Activated B cell treated with CpG ODN at 0.5 μM for 24 hours (primary cell): ENCODE measurements around the gene CHD6. TPM values are rescaled to one million over a fixed set of nuclear protein-coding genes. Genes with fewer than 3 reads are reported as not detected.

Source experiments
- ATAC-seq: fragments of 200-7000 bp; cut with Tn5 transposase; one replicate; pipeline ENCODE4 v1.10.0; 2021; ENCODE audit warnings: low read depth, mild to moderate bottlenecking, moderate library complexity
- CTCF ChIA-PET: fragments of 350-600 bp; sonication (Branson Sonifier 250); formaldehyde crosslinking; loops from one replicate; lab custom pipeline; 2021; ENCODE audit warnings: antibody characterized with exemption; lab: Charles Lee
- POLR2A ChIA-PET: fragments of 350-600 bp; sonication (Branson Sonifier 250); formaldehyde crosslinking; loops from one replicate; lab custom pipeline; 2021; ENCODE audit warnings: antibody characterized with exemption; lab: Charles Lee
- DNase-seq: peaks from one replicate; pipeline ENCODE4 v3.0.0; 2022
- H3K27ac Mint-ChIP-seq: one replicate; pipeline ENCODE4 v1.8.0; 2020; ENCODE audit warnings: mixed read lengths
- H3K27me3 Mint-ChIP-seq: one replicate; pipeline ENCODE4 v1.8.0; 2021; ENCODE audit warnings: mixed read lengths
- H3K36me3 Mint-ChIP-seq: one replicate; pipeline ENCODE4 v1.8.0; 2021; ENCODE audit warnings: low read depth, mixed read lengths
- H3K4me1 Mint-ChIP-seq: one replicate; pipeline ENCODE4 v1.8.0; 2021; ENCODE audit warnings: mixed read lengths
- H3K4me3 Mint-ChIP-seq: one replicate; pipeline ENCODE4 v1.8.0; 2020; ENCODE audit warnings: mild to moderate bottlenecking, mixed read lengths
- H3K9me3 Mint-ChIP-seq: one replicate; pipeline ENCODE4 v1.8.0; 2020; ENCODE audit warnings: mixed read lengths
- intact Hi-C: fragments of 100-400 bp; cut with micrococcal nuclease; formaldehyde crosslinking; loops from one replicate; pipeline ENCODE4 v1.15.1; 2024
- total RNA-seq: library from RNA; stranded (reverse); gene quantifications from 2 replicates; pipeline ENCODE4 v1.2.3, GENCODE V29; 2022
- TF ChIP-seq, protein P1 (sequence below): fragments of 200-600 bp; IDR thresholded peaks from one replicate; pipeline ENCODE4 v1.8.0; 2022; ENCODE audit warnings: antibody characterized with exemption, mild to moderate bottlenecking

The CHD6 gene
- total RNA-seq, 1 donor from 2014 or later: 59.9 TPM

DNA sequence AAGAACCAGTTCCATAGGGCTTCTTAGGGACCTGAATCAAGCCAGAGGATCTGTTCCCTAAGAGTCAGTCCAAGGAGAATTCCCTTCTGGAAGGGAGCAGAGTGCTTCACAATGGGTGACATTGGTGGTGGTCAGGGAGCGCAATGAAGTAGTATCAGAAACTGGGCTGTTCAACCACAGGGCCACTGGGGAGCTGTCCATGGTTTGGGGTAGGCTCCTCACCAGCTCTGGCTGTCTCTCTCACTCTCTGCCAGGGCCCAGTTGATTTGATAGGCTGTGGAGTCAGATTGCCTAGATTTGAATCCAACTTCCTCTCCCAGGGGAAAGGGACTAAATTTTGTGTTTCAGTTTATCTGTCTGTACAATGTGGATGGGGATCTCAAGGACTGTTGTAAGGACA lies 36.7 kb upstream of the CHD6 start:
- no peak for DNase-seq
- no peaks in the 10 kb centered on the region for H3K36me3 Mint-ChIP-seq
- H3K4me3 Mint-ChIP-seq: no peak overlapping the region
- CTCF ChIA-PET: no interaction called here
- no peak overlapping the region for H3K27ac Mint-ChIP-seq
- peaks cover 10% of the 10 kb centered on the region for H3K4me1 Mint-ChIP-seq
- intact Hi-C loops: no loop called here
- H3K9me3 Mint-ChIP-seq: no peaks in the 10 kb centered on the region
- peaks cover 16% of the 10 kb centered on the region for H3K27me3 Mint-ChIP-seq
- no peak for ATAC-seq
- TF ChIP-seq, protein P1, sequence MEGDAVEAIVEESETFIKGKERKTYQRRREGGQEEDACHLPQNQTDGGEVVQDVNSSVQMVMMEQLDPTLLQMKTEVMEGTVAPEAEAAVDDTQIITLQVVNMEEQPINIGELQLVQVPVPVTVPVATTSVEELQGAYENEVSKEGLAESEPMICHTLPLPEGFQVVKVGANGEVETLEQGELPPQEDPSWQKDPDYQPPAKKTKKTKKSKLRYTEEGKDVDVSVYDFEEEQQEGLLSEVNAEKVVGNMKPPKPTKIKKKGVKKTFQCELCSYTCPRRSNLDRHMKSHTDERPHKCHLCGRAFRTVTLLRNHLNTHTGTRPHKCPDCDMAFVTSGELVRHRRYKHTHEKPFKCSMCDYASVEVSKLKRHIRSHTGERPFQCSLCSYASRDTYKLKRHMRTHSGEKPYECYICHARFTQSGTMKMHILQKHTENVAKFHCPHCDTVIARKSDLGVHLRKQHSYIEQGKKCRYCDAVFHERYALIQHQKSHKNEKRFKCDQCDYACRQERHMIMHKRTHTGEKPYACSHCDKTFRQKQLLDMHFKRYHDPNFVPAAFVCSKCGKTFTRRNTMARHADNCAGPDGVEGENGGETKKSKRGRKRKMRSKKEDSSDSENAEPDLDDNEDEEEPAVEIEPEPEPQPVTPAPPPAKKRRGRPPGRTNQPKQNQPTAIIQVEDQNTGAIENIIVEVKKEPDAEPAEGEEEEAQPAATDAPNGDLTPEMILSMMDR: no peak
- POLR2A ChIA-PET: interaction anchor here (0.5 kb wide), 1 partner anchor 22 kb away, joined by 3 read pairs; no protein-coding TSS in a partner anchor

DNA sequence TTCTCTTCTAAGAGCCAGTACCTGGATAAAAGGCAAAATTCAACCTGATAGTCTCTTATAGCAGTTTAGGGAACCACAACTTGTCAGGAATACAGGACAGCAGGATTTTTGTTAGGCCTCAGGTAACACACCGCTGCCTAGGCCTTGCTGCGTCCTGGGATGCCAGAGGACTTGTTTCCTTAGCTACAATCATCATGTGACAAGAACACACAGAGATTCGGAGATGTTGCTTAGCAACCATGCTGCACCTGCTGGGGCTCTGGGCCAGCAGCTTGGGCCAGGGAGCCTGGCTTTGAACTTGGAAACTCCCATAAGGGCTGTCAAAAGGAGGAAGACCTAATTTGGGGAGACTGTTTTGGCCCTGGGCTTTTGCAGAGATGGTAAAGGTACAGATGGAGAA lies 36.1 kb upstream of the CHD6 start:
- Mint-ChIP-seq H3K4me3 (no peak overlapping the region), H3K27ac (no peak overlapping the region), H3K4me1 (peaks cover 10% of the 10 kb centered on the region), H3K9me3 (no peaks in the 10 kb centered on the region), H3K27me3 (peaks cover 11% of the 10 kb centered on the region), H3K36me3 (no peaks in the 10 kb centered on the region)
- no peak for DNase-seq
- no peak for ATAC-seq
- intact Hi-C loops: no loop called here
- ChIA-PET POLR2A (interaction anchor here (0.5 kb wide), 1 partner anchor 22 kb away, joined by 3 read pairs; no protein-coding TSS in a partner anchor), CTCF (no interaction called here)
- TF ChIP-seq, protein P1: no peak

DNA sequence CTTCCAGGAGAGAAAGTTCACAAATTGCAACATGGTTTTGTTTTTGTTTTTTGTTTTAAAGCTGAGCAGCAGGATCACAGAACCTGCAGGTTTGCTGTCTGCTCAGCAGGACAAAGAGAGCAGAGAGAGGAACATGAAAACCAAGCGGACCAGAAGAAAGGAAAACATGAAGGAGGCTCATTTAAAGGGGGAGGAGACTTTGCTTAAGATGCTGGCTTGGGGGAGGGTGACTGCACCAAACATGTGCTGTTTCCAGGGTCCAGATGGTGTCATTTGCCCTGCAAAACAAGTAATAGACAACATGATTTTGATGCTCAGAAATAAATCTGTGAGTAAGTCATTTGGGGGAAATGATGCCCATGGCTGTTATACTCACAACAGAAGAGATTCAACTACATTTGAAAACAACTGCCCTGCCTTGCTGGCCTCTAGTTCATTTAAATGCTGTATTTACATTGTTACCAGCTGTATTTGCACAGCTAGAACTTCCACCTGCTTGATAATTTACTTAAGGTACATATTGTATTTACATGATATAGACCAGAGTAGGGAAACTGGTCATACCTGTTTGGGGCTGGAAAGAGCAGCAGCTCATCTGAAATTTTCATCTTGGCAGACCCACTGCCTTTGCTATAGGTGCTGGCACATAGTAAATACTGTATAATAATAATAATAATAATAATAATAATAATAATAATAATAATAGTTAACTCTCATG lies 32.2 kb upstream of the CHD6 start:
- intact Hi-C loops: no loop called here
- no peak overlapping the region for H3K4me3 Mint-ChIP-seq
- no peak for DNase-seq
- peaks cover 13% of the 10 kb centered on the region for H3K27me3 Mint-ChIP-seq
- ChIA-PET CTCF (no interaction called here), POLR2A (no interaction called here)
- H3K9me3 Mint-ChIP-seq: no peaks in the 10 kb centered on the region
- no peaks in the 10 kb centered on the region for H3K36me3 Mint-ChIP-seq
- H3K27ac Mint-ChIP-seq: no peak overlapping the region
- ATAC-seq: no peak
- H3K4me1 Mint-ChIP-seq: no peaks in the 10 kb centered on the region
- TF ChIP-seq, protein P1: no peak

DNA sequence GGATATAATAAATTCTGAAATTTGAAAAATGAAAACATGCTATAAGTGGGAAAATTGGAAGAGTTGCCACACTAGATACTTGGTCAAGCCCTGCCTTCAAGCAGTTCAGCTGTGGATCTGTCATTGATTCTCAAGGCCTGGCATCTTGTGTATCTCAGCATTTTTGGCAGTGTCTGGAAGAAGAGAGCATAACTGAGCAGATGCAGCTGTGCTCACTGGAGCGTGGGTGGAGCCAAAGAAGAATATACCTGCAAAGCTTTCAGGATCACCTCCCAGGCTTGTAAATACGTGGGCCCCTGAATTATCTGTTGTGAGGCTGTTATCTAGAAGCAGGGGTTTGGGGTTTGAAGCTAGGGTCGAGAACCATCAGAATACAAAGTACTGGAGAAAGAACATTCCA lies 31.3 kb upstream of the CHD6 start:
- TF ChIP-seq, protein P1: no peak
- Mint-ChIP-seq H3K4me3 (no peak overlapping the region), H3K27ac (no peak overlapping the region), H3K9me3 (no peaks in the 10 kb centered on the region), H3K27me3 (peaks cover 16% of the 10 kb centered on the region), H3K36me3 (no peaks in the 10 kb centered on the region), H3K4me1 (no peaks in the 10 kb centered on the region)
- DNase-seq: no peak
- no peak for ATAC-seq
- POLR2A ChIA-PET: no interaction called here
- CTCF ChIA-PET: no interaction called here
- intact Hi-C loops: no loop called here

DNA sequence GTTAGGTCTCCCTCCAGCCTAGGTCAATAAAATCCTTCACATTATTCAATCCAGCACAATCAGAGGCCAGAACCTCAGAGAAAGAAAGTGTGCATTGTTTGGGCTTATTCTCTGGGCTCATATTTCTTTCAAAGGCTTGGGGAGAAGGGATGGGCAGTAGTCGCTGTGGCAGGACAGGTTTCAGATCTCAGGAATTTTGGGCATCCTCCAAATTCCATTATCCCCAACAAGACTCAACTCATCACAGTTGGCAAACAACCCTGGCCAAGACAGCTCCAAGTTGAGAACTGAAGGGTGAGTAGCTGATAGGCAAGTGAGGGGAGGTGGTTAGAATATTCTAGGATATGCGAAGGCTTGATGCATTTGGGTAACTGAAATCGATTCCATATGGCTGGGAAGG lies 27.2 kb upstream of the CHD6 start:
- intact Hi-C loops: no loop called here
- ChIA-PET CTCF (no interaction called here), POLR2A (no interaction called here)
- TF ChIP-seq, protein P1: no peak
- no peaks in the 10 kb centered on the region for H3K36me3 Mint-ChIP-seq
- no peaks in the 10 kb centered on the region for H3K4me1 Mint-ChIP-seq
- ATAC-seq: no peak
- H3K27ac Mint-ChIP-seq: no peak overlapping the region
- DNase-seq: no peak
- no peaks in the 10 kb centered on the region for H3K9me3 Mint-ChIP-seq
- H3K4me3 Mint-ChIP-seq: no peak overlapping the region
- H3K27me3 Mint-ChIP-seq: peaks cover 22% of the 10 kb centered on the region
